Neural crest cell (in vitro differentiated cells): ENCODE results near the gene MX2. TPM values are rescaled to one million over a fixed set of nuclear protein-coding genes. Genes with fewer than 3 reads are reported as not detected.
"Not testable (repeated sequence)": the region's sequence is repeated elsewhere in the genome, so short reads cannot be mapped to it uniquely, and the experiment has no call there.

ENCODE experiments used
- DNase-seq: peaks from one replicate; pipeline ENCODE4 v3.0.0; 2021; ENCODE audit warnings: low read depth, mixed read lengths, low spot score
- H3K27ac Mint-ChIP-seq: one replicate; pipeline ENCODE4 v1.8.0; 2021; ENCODE audit warnings: mild to moderate bottlenecking, mixed read lengths; ENCODE audit not compliant: unreplicated experiment
- H3K27me3 Mint-ChIP-seq: 2 replicates; pipeline ENCODE4 v1.8.0; 2021; ENCODE audit warnings: low read depth, mild to moderate bottlenecking, mixed read lengths
- H3K36me3 Mint-ChIP-seq: 2 replicates; pipeline ENCODE4 v1.8.0; 2021; ENCODE audit warnings: low read depth, mild to moderate bottlenecking, mixed read lengths
- H3K4me1 Mint-ChIP-seq: 2 replicates; pipeline ENCODE4 v1.8.0; 2021; ENCODE audit warnings: mixed read lengths
- H3K4me3 Mint-ChIP-seq: one replicate; pipeline ENCODE4 v1.8.0; 2021; ENCODE audit warnings: mild to moderate bottlenecking, mixed read lengths
- H3K9me3 Mint-ChIP-seq: 2 replicates; pipeline ENCODE4 v1.8.0; 2021; ENCODE audit warnings: mixed read lengths
- CTCF ChIP-seq: fragments of 200-600 bp; sonication (generic); conservative IDR thresholded peaks from 2 replicates; pipeline ENCODE4 v1.5.0; 2021; ENCODE audit warnings: antibody characterized with exemption, mild to moderate bottlenecking
- total RNA-seq: library from RNA; stranded (reverse); gene quantifications from 2 replicates; pipeline ENCODE4 v1.2.1, GENCODE V29; 2021

MX2 gene
- total RNA-seq, 1 donor from 2014 or later = not detected

- no peaks in the 10 kb centered on the region for H3K27me3 Mint-ChIP-seq
- DNase-seq = peak; percentile 21
- H3K36me3 Mint-ChIP-seq = no peaks in the 10 kb centered on the region
- no peak for TF ChIP-seq CTCF
- H3K4me1 Mint-ChIP-seq = peaks cover 7% of the 10 kb centered on the region
- H3K27ac Mint-ChIP-seq = no peak overlapping the region
- H3K9me3 Mint-ChIP-seq = no peaks in the 10 kb centered on the region
- H3K4me3 Mint-ChIP-seq = no peak overlapping the region
These were observed 2.5 kb upstream of the MX2 start for GRCh38 chr21:41359286-41359685.

GRCh38 chr21:41359754-41360071 lies 2.1 kb upstream of the MX2 start:
- not testable (repeated sequence) for H3K9me3 Mint-ChIP-seq, H3K4me1 Mint-ChIP-seq, H3K4me3 Mint-ChIP-seq, H3K27me3 Mint-ChIP-seq, H3K27ac Mint-ChIP-seq, DNase-seq, H3K36me3 Mint-ChIP-seq

GRCh38 chr21:41360072-41360821 lies 1.6 kb upstream of the MX2 start:
- H3K9me3 Mint-ChIP-seq = no peaks in the 10 kb centered on the region
- H3K27me3 Mint-ChIP-seq = no peaks in the 10 kb centered on the region
- peaks cover 7% of the 10 kb centered on the region for H3K4me1 Mint-ChIP-seq
- peak overlapping the region; percentile 52 for H3K27ac Mint-ChIP-seq
- no peak overlapping the region for H3K4me3 Mint-ChIP-seq
- peak; percentile 15 for TF ChIP-seq CTCF
- no peak for DNase-seq
- H3K36me3 Mint-ChIP-seq = no peaks in the 10 kb centered on the region

- H3K4me1 Mint-ChIP-seq = peaks cover 7% of the 10 kb centered on the region
- TF ChIP-seq CTCF = no peak
- H3K27ac Mint-ChIP-seq = no peak overlapping the region
- no peaks in the 10 kb centered on the region for H3K36me3 Mint-ChIP-seq
- no peaks in the 10 kb centered on the region for H3K27me3 Mint-ChIP-seq
- H3K4me3 Mint-ChIP-seq = no peak overlapping the region
- DNase-seq = no peak
- H3K9me3 Mint-ChIP-seq = no peaks in the 10 kb centered on the region
These were observed 608 bp upstream of the MX2 start for GRCh38 chr21:41361053-41361785.

GRCh38 chr21:41362605-41363369 lies 960 bp downstream of the MX2 start:
- no peaks in the 10 kb centered on the region for H3K9me3 Mint-ChIP-seq
- no peak for TF ChIP-seq CTCF
- H3K4me3 Mint-ChIP-seq = no peak overlapping the region
- no peaks in the 10 kb centered on the region for H3K36me3 Mint-ChIP-seq
- H3K27ac Mint-ChIP-seq = no peak overlapping the region
- H3K27me3 Mint-ChIP-seq = peaks cover 3% of the 10 kb centered on the region
- DNase-seq = no peak
- H3K4me1 Mint-ChIP-seq = peaks cover 7% of the 10 kb centered on the region
